Hematopoietic multipotent progenitor cell treated with erythropoietin and hydrocortisone succinate and interleukin-3 and kit ligand, for 8 days (in vitro differentiated cells): ENCODE measurements around the gene C1QTNF5.
"Not testable (repeated sequence)": the region's sequence is repeated elsewhere in the genome, so short reads cannot be mapped to it uniquely, and the experiment has no call there.

Experiments used
- DNase-seq: peaks from one replicate; pipeline ENCODE4 v3.0.0-alpha.2; 2015

C1QTNF5 gene

DNA sequence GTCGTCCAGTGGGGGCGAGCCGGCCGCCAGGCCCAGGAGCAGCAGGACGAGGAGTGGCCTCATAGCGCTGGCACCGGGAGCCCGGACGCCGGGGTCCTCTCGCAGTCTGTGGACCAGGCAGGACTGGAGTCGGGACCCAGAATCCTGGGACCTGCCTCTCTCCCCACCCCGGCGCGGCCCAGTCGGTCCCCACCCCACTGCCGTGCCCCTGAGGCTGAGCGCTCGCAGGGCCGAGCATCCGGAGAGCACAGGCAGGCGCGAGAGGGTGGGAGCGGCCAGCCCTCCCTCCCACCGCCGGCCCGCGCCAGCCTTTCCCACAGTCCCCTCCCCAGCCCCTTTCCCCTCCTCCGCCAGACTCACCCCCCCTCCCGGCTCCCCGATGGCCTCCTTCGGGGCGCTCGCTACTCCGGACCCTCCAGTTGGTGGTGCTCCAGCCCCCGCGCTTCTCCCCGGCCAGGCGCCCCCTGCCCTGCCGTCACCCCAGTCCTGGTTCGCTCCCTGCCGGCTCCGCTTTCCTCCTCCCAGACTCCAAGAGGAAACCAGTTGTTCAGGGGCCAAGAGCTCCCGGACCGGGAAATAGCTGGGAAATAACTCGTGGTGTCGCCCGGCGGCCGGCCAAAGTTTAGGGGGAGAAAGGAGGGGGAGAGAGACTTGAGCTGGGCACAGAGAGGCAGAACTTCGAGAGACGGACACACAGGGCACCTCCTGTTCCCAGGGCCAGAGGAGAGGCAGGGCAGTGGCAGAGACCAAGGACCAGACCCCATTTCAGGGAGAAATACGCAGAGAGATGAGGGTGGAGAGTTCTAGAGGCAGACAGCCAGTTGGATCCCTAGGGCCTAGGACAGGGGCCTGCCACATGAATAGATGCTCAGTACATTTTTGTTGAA is at the start of gene C1QTNF5:
Gene C1QTNF5 (minus strand): TSS at position 549 of the 887 bp plus-strand sequence. CDS start 486 bp downstream, at position 63.
- DNase-seq: no peak

DNA sequence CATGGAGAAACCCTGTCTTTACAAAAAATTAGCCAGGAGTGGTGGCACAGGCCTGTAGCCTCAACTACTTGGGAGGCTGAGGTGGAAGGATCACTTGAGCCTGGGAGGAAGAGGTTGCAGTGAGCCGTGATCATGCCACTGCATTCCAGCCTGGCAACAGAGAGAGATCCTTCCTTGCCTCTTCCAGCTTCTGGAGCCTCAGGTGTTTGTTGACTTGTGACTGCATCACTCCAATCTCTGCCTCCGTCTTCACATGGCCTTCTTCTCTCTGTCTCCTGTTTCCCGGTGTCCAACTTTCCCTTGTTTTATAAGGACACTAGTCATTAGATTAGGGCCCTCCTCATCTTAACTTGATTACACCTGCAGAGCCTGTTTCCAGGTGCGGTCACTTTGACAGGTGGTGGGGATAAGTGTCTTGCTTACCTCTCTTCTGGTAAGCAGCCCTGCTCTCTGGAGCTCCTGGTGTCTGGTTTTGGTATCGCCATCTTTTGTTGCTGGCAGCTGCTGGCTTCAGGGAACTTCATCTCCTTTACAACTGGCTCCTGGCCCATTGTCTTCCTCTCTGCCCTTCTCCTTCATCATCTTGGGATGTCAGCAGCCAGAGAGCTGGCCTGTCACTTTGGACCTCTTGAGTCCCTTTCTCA is 49.0 kb upstream of the C1QTNF5 start:
- DNase-seq: peak; percentile 19

DNA sequence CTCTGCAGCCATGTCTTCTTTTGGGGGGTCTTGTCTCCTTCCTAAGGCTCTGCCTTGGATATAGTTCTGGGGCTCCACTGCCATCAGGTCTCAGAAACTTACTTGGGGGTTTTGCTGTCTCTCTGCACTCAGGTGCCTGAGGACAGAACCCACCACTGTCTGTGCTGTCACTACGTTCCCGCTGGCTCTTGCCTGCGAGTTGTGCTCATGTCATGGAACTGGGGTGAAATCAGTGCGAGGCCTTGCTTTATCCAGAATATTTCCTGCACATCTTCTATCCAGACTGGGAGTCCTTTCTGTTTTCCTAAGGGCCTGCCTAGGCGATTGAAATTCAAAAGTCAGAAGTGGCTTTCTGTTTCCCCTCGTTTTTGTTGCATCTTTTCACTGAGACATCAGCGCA is 47.4 kb upstream of the C1QTNF5 start:
- no peak for DNase-seq

- no peak for DNase-seq
Observed at GRCh38 chr11:119384332-119384731, 43.6 kb upstream of the C1QTNF5 start.

DNA sequence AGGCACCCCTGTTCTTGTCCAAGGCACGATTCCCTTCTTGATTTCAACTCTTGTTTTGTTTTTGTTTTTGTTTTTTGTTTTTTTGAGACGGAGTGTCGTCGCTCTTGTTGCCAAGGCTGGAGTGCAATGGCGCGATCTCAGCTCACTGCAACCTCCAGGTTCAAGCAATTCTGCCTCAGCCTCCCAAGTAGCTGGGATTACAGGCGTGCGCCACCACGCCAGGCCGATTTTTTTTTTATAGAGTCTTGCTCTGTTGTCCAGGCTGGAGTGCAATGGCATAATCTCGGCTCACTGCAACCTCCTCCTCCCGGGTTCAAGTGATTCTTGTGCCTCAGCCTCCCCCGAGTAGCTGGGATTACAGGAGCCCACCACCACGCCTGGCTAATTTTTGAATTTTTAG is 41.8 kb upstream of the C1QTNF5 start:
- not testable (repeated sequence) for DNase-seq

DNA sequence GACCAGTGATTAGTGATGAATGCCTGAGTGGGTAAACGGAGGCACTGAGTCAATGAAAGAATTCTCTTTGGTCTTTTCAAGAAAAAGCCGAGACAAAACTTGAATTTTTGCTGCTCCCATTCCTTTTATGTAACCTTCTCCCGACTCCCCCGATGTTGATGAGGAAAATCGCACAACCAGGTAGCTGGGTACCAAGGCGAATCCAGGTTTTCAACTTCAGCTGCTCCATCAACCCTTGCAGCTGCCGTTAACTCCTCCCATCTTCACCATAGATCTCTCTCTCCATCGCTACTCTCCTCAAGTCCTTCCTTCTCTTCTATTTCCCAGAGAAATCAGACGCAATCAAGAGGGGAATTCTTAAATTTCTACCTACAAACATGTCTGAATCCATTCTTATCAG is 41.4 kb upstream of the C1QTNF5 start:
- no peak for DNase-seq

DNA sequence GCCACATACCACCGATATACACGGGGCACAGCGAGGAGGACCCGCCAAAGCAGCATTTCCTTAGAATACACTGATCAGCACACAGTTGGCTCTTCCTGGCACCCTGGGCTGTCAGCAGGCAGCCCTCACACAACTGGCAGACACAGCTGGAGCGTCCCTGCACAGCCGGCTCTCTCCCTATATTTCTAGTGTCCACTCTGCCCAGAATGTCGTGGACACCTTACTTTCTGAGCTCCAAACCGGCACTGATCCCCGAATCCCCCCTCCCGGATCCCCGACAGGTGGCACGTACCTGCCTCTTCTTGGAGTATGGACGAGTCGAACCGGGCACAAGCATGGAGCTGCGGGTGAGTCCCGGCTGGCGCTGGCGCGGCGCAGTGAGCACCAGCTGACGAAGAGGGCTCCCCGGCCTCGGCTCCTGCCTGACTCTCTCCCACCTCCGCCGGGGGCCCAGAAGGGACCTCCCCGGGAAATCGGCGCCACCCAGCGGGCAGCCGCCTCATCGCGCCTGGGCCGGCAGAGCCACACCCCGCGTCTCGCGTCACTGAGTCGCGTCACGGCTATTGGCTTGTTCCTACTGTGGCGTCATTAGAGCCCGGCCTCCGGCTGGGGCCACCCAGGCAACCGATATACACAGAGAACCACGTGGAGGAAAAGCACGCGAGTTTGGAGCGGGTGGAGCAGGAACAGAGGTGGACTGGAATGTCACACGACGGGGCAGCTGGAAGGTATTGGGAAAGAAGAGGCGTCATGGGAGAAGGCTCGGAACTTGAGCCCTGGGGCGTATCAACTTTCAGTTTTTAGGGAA is 40.7 kb upstream of the C1QTNF5 start, which contains the start of gene USP2:
Gene USP2 (minus strand): TSS at position 510 of the 808 bp plus-strand sequence. CDS start 8,210 bp downstream, outside the sequence.
- peak; percentile 94 for DNase-seq

DNA sequence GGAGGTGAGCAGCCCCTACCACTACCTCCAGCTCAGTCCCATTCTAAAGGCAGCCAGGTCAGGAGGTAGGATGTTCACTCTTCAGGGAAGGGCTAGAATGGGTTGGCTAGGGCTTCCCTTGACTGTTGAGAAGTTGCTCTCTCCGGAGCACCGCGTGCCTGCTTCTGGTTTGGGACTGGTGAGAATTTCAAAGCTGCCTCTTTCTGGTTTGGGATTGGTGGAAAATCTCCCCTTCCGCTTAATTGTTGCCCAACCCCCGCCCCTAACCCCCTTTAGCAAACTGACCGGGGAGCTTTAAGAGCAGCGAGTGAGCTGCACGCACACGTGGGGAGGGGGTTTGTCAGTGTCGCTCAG is 40.1 kb upstream of the C1QTNF5 start:
- no peak for DNase-seq

GRCh38 chr11:119380160-119380826 is 39.6 kb upstream of the C1QTNF5 start:
- no peak for DNase-seq

- DNase-seq: no peak
Observed at GRCh38 chr11:119378851-119379465, 38.3 kb upstream of the C1QTNF5 start.

- no peak for DNase-seq
Observed at GRCh38 chr11:119377961-119378667, 37.4 kb upstream of the C1QTNF5 start.

DNA sequence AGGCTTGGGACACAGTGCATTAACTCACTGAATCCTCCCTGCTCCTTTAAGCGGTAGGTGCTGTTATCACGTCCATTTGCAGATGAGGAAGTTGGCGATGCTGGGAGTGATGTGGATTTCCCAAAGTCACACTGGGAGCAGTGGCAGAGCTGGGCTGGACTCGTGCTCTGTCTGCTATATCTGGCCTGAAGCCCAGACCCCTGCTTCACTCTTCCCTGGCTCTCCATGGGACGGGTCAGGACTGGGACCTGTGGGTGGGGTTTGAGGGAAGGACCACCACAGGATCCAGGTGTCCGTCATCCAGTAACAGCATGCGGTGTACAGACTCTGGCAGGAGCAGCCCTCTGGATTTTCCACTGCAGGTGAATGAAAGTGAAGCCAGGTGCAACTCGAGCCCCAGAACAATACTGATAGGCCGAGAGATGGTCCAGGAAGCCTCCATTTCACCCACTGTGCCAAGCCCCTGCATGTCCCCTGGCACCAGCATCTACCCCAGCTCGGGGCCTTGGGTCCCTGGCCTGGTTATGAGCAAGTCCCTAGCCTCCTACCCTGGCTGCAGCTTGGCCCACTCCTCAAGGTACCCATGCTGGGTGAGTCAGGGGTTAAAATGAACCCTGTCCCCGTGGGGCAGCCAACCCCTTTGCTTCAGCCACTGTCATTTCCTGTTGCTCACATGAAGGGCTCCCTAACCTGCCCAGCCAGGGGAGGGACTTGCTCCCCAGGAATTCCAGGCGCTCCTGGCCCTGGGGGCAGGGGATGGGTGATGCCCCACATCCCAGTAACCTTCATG is 36.6 kb upstream of the C1QTNF5 start:
- no peak for DNase-seq

DNA sequence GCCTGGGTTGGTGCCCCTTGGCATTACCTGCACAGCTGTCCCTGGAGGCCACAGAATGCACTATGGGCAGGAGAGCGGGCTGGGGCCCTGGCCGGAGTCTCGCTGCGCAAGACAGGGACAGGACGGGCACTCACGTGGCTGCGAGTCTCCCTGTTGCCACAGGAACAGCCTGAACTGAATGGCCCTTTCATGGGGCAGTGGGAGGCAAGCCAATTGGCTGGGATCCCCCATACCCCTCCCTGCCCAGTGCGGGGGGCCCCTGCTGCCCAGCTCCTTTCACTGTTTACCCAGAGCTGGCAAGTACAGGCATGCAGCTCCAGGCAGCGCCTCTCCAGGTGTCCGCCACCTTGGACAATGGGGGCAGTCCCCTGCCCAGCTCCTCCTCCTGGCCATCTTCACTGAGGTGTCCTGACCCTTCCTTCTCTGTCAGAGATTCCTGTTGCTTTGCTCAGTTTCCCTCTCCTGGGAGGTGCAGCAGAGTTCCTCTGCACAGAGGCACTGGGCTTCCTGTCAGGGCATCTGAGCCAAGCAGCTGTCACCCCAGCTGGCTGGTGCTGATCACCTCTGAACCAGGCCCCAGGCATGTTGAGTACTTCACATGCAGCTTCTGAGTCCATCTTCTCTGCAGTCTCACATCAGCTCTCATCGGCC is 35.6 kb upstream of the C1QTNF5 start:
- no peak for DNase-seq

GRCh38 chr11:119375337-119376196 is 34.9 kb upstream of the C1QTNF5 start:
- no peak for DNase-seq

DNA sequence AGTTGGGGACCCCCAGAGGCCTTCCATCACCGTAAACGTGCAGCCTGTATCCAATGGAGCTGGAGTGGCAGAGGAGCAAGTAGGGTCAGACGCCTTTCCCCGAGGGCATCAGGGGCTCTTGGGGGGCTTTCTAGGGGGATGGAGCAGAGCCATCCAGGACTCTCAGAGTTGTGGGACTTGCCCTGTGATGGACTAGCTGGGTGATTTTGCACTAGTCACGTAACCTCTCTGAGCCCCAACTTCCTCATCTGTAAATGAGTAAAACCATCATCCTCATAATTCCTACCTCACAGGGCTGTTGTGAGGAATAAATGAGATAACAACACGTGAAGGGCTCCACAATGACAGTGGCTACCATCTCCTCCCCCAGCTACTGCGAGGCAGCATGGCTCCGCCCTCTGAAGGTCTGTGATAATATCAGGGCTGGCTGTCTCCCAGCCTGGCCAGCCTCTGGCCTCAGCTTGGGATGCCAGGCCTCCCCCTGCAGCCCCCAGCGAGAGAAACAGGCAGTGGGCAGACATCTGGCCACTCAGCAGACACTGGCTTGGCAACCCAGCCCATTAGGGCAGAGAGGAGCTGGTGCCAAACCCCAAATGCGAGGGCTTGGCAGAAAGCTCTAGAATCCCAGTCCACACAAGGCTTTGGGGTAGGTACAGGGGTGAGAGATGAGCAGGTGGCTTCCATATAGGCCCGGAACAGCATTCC is 34.1 kb upstream of the C1QTNF5 start:
- peak; percentile 35 for DNase-seq

DNA sequence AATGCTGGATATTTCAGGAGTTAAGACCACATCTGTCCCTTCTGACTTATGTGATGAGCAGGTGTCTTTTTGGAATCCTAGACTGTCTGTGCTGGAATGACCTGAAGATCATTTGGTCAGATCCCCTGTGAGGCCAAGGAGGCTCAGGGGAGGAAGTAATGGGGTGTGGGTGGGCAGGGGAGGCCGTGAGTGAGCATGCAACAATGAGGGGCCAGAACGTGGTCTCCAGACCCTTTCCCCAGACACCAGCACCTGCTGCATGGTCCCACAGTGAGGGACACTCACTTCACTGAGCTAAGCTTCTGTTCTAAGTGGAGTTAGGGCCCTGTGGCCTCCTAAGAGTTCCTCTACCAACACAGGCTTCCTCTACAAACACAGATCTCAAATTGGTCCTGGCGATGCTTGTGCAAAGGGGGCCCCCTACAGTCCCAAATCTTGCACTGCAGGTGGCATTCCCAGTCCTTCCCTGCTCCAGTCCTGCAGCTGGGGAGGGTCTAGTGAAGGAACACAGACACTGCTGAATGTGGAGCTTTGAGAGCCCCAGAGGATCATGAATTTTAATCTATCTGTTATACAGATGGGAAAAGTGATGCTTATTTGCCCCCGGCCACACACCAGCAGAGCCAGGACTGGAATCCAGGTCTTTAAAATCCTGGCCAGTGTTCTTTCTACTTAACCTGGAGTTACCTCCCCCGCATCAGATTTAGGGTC is 33.4 kb upstream of the C1QTNF5 start:
- peak; percentile 51 for DNase-seq

- DNase-seq: no peak
Observed at GRCh38 chr11:119373059-119373920, 32.6 kb upstream of the C1QTNF5 start.
